Stimulated activated naive CD4-positive, alpha-beta T cell (primary cell): ENCODE results near the gene TBCB.
"Not testable (repeated sequence)": the region's sequence is repeated elsewhere in the genome, so short reads cannot be mapped to it uniquely, and the experiment has no call there.

Experiments used
- DNase-seq, 6 experiments: peaks; one replicate each; lab custom pipeline; 2025; lab: John Stamatoyannopoulos, UW

The TBCB gene

DNA sequence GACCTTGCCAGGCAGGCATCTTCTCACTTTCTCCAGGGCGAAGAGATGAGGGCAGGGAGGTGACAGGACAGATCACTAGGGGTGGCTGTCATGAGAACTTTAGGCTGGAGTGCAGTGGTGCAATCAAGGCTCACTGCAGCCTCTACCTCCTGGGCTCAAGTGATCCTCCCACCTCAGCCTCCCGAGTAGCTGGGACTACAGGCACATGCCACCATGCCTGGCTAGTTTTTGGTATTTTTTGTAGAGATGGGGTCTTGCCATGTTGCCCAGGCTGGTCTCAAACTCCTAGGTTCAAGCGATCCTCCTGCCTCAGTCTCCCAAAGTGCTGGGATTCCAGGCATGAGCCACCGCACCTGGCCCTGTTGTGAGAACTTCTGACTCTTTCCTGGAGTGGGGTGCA, 19.6 kb downstream of the TBCB start:
- not testable (repeated sequence) for DNase-seq

GRCh38 chr19:36136964-36137686, 21.9 kb downstream of the TBCB start:
- no peak for DNase-seq

GRCh38 chr19:36139120-36139472, 23.8 kb downstream of the TBCB start:
- no peak for DNase-seq

DNA sequence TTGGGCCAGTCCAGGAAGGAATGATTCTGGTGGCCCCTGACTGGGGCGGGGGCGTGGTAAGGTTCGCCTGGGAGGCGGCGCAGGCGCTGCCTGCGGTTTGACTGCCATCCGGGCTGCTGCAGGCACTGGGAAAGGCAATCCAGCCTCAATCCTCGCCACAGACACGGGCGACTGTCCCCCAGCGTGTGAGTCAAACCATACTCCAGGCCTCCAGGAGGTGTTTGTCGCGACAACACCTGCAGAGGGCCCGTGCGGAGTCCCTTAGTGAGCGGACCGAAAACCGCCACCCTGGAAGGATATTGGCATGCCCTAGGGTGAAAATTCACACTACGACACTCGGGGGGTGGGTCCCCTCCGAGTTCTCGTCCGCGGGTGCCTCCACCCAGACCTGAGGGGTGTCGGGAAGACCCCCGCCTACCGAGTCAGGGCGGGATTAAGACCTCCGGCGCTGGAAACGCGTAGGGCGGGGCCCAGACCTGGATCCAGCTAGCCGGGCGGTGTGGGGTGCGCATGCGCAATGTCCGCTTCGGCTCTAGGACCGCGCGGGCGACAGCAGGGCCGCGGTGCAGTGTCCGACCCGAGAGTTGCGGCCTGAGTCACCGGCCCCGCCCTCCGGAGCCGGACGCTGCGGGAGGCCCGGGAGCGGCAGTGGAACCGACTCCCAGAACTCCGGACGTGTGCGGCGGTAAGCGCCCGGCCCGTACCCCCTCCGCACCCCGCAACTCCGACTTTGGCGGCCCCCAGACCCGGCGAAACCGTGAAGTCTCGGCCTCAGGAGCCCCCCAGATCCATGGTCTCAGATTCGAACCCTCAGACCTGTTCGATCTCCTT, 24.4 kb downstream of the TBCB start, which contains the start of gene CAPNS1:
Gene CAPNS1, plus strand, starts transcription at position 594 of the 831 bp plus-strand sequence. CDS start 946 bp downstream, outside the sequence.
- peak; percentile 72 to 90 (median 86) for DNase-seq

DNA sequence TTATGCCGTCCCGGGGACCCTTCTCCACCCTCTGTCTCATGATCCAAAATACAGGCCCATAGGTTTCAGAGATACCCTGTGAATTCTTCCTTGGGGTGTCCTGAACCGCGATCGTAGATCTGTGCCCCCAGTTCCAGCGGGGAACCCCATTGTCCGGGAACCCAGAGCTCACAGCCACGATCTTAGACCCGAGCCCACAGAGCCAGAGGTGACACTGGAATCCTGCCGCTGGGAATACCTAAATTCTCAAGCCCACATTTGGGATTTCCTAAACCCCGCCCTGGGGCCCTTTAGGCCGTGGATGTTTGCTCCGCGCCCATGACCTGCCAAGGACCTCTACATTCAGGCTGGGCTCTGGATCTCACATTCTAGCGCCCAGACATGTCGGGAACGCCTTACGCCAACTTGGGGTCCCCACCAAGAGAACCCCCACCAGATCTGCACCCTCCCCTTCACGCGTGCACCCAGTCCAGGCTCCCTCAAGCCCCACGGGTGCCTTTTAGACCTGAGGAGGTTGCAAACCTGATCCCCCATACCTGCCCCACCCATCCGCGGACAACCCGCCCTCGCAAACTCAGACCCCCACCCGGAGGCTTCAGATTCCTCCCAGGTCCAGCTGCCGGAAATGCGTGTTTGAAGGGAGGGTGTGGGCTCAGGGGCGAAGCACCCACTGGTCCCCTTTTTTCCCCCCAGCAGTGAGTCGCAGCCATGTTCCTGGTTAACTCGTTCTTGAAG, 25.2 kb downstream of the TBCB start:
- DNase-seq, result peak in 4 of 6 experiments; percentile 30 to 75 (median 70)

- peak; percentile 85 to 94 (median 86) for DNase-seq
These were observed 26.0 kb downstream of the TBCB start for GRCh38 chr19:36141039-36141927.

- no peak for DNase-seq
These were observed 26.8 kb downstream of the TBCB start for GRCh38 chr19:36142046-36142445.

DNA sequence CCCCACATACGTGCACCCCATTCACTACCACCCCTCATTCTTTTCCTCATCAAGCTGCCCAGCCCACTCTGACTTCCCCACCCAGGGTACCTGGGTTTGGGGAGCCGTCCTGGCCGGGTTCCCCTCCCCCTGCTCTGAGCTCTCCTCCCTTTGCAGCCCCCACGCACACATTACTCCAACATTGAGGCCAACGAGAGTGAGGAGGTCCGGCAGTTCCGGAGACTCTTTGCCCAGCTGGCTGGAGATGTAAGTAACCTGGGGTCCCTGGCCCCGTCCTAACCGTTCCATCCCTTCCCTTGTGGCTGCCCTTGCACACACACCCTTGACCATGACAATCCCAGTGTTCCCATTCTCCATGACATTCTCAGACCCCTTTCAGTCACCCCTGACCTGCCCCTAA, 27.2 kb downstream of the TBCB start:
- DNase-seq, result no peak

GRCh38 chr19:36144624-36145023, 29.4 kb downstream of the TBCB start:
- no peak for DNase-seq

DNA sequence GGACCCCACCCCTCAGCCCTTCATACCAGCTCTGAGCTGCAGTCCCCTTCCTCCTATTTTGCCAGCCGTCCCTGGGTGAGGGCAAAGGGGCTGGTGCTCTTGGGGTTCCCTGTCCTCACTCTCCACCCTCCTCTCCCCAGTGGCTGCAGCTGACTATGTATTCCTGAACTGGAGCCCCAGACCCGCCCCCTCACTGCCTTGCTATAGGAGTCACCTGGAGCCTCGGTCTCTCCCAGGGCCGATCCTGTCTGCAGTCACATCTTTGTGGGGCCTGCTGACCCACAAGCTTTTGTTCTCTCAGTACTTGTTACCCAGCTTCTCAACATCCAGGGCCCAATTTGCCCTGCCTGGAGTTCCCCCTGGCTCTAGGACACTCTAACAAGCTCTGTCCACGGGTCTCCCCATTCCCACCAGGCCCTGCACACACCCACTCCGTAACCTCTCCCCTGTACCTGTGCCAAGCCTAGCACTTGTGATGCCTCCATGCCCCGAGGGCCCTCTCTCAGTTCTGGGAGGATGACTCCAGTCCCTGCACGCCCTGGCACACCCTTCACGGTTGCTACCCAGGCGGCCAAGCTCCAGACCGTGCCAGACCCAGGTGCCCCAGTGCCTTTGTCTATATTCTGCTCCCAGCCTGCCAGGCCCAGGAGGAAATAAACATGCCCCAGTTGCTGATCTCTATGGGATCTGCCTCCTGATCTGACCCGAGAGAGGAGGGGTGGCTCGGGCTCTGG, 34.6 kb downstream of the TBCB start:
- DNase-seq, result no peak

GRCh38 chr19:36150586-36150985, 35.3 kb downstream of the TBCB start:
- no peak for DNase-seq

DNA sequence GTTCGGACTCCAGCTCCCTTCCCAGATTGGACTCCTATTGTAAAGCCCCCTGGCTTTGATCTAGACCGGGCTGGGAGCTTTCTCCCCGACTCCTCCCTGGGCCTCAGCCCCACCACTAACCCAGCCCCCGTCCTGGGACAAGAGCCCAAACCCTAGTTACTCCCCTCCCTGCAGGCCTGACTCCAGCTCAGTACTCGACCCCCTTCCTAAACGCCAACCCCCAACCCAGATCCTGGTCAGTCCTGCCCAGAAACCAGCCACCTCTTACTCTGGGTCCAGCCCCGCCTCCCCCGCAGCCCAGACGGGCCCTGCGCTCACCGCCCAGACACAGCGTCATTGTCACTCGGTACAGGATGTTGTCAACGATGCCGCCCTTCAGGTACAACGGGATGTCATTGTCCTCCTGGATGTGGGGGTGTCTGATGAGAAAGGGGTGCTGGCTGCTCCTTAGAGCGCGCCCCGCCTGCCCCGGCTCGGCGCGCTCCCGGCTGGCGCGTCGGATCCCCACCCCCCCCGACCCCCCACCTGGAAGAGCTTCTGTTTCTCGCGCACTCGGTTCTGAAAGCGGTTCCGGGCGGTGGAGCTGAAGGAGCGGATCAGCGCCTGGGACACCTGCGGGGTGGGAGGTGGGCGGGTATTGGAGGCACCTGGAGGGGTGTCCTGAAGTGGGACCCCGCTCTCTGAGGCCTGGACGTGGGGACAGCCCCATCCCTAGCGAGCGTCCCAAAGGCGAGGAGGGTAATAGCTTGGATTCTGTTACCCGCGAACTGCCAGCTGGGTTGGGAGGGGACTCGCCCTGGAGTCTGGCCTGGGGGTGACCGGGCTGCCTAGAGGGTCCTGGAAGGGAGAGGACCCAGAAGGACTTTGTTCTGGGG, 36.1 kb downstream of the TBCB start:
- no peak for DNase-seq

DNA sequence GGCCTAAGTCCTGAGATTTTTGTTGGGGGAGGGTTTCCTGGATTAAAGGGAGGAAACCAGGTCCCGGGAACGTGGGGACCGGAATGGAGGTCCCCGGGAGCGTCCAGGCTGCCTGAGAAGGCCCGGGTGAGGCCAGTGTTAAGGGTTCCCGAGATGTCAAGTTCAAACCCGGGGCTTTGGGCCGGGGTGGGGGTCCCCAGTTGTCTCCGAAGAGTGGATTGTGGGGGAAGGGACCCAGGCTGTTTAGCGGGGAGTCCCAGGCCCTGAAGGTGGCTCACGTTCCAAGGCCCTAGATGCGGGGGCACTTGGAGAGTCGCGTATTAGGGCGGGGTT, 36.7 kb downstream of the TBCB start:
- DNase-seq, result no peak

GRCh38 chr19:36152352-36153091, 37.3 kb downstream of the TBCB start, which contains the start of gene COX7A1:
COX7A1 (minus strand) TSS chr19:36152447; CDS start chr19:36152407, 40 bp downstream.
- no peak for DNase-seq

GRCh38 chr19:36153126-36153525, 37.9 kb downstream of the TBCB start:
- DNase-seq, result no peak

GRCh38 chr19:36160821-36161596, 45.7 kb downstream of the TBCB start:
- no peak for DNase-seq

GRCh38 chr19:36163813-36164212, 48.5 kb downstream of the TBCB start:
- no peak for DNase-seq

GRCh38 chr19:36169084-36169760, 54.0 kb downstream of the TBCB start:
- no peak for DNase-seq
